GM21526 (cell line): ENCODE data around the gene ZNF180.
"Not testable (repeated sequence)": the region's sequence is repeated elsewhere in the genome, so short reads cannot be mapped to it uniquely, and the experiment has no call there.

Source experiments
- ATAC-seq: cut with Tn5 transposase; IDR thresholded peaks from one replicate; pipeline ENCODE4 v1.9.1; 2021; ENCODE audit warnings: moderate library complexity; ENCODE audit not compliant: unreplicated experiment, low FRiP score

ZNF180 gene

DNA sequence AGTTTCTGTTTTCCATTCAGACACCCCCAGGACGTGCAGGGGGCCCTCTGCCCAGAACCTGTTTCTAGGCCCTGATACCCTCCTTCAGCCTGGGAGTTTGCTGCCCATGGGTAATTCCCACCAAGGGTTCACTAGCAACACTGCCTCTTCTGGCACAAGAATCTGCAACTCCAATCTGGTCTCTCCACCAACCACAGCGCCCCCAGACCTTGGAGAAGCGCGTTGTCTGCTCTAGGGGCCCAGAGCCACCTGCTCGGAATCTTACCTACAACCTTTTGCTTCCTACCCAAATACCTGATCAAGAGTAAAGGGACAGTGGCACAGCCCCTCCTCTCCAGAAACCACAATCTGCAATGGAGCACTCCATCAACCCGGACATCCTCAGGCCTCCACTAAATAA, 763 bp downstream of the ZNF180 start:
- no peak for ATAC-seq

DNA sequence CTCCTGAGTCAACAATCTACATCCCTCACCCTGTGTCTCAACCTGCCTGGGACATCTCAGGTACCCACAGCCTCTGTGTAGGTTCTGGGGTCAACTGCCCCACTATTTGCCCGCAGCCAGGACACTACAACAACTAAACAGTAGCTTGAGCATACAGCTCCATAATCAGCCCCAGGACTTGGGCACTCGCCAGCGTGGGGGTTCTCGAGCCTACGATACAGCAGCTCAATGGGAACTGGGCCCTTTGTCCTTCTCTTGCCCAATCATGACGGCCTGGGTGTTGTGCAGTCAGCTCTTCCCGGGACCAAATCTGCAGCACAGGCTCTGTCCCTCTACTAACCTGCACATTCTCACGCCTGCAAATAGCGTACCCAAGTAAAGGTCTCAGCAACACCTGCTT, 1.3 kb downstream of the ZNF180 start:
- no peak for ATAC-seq

DNA sequence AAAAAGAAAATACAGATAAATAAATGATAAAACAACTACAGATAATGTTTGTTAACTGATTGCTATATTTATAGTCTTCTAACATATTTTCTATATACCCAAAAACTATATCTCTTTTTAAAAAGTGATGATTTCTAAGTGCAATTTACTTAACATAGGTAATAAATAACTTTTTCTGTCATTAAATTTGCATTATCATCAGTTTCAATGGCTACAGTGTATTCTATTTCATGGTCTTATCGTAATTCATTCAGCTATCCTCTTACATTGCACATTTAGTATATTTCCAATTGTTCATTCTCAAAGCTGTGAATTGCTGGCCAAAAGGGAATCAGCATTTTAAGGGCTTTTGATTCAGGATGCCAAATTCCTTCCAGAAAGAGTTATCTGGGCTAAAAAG, 3.6 kb downstream of the ZNF180 start:
- ATAC-seq: no peak

DNA sequence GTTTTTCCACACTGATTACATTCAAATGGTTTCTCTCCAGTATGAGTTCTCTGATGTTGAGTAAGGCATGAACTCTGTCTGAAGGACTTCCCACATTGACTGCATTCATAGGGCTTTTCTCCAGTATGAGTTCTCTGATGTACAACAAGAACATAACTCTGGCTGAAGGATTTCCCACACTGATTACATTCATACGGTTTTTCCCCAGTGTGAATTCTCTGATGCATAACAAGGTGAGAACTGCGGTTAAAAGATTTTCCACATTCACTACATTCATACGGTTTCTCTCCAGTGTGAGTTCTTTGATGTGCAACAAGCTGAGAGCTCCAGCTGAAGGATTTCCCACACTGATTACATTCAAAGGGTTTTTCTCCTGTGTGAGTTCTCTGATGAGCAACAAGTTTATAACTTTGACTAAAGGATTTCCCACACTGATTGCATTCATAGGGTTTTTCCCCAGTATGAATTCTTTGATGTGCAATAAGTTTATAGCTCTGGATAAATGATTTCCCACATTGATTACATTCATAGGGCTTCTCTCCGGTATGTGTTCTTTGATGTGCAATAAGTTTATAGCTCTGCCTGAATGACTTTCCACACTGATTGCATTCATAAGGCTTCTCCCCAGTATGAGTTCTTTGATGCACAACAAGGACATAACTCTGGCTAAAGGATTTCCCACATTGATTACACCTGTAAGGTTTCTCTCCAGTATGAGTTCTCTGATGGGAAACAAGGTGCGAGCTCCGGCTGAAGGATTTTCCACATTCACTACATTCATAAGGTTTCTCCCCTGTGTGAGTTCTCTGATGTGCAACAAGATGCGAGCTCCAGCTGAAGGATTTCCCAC, 23.5 kb downstream of the ZNF180 start:
- ATAC-seq: no peak

DNA sequence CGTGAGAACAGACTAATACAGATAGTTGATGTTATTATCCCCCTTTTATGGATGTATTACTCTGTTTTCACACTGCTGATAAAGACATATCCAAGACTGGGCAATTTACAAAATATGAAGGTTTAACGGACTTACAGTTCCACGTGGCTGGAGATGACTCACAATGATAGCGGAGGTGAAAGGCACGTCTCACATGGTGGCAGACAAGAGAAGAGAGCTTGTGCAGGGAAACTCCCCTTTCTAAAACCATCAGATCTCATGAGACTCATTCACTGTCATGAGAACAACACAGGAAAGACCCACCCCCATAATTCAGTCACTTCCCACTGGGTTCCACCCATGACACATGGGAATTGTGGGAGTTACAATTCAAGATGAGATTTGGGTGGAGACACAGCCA, 31.6 kb downstream of the ZNF180 start:
- ATAC-seq: not testable (repeated sequence)

DNA sequence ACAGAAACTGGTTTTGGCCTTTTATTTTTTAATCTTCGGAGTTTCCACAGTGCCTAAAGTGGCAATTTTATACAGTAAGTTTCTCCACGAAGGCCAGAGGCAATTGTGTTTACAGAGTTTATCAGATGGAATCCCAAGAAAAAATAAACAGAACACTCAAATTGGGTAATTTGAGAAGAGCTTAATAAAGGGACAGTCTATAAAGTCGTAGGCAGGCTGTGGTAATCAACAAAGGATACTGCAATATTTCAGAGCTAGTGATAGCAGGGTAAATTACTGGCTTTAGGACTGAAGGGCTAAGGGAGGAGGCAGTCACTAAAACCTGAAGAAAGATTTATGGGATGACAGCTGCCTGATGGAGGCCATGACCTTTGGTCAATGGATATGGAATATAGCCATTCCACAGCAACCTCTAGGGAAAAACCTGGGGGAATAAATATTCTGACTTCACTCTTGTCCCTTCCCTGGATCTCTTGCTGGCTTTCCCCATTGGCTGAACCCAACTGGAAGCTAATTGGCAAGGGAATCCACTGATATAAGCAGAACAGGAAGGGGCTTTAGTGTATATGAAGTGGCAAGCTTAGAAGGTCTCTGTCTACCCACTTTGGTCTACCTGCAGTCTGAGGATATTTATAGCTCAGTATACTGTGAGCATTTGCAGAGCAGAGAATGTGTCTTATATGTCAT, 37.6 kb downstream of the ZNF180 start:
- ATAC-seq: not testable (repeated sequence)

DNA sequence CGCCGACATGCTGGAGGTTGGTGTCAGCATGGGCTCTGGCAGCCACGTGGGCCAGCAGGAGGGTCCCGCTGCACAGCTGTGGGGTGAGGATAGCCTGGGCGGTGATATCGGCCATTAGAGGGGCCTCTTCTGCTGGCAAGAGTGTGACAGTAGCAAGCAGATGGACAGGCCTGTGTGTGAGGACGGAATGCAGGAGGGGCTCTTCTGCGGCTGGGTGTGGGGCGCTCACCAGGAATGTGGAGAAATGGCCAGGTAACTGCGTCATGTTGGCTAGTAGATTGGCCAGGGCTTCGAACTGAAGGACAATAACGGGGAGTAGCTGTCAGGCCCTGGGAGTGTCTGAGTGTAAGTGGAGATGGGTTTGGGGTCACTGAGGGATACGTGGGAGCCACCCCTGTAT, 44.3 kb downstream of the ZNF180 start:
- ATAC-seq: not testable (repeated sequence)

DNA sequence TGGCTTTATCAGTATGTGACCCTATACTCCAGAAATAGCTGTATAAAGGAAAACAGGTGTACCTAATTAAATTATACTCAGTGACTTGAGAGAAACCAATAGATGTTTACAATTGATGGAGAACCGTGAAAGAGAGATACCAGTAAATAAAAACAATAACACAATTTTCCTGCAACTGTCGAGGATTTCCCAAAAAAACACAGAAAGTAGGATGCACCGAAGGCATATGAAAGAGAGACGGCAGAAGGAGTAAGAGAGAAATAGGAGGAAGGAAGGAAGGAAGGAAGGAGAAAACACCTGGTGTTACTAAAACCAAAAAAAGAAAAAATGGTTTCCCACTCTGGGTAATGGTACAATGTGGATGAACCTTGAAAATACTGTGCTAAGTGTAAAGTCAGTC, 45.2 kb downstream of the ZNF180 start:
- no peak for ATAC-seq

DNA sequence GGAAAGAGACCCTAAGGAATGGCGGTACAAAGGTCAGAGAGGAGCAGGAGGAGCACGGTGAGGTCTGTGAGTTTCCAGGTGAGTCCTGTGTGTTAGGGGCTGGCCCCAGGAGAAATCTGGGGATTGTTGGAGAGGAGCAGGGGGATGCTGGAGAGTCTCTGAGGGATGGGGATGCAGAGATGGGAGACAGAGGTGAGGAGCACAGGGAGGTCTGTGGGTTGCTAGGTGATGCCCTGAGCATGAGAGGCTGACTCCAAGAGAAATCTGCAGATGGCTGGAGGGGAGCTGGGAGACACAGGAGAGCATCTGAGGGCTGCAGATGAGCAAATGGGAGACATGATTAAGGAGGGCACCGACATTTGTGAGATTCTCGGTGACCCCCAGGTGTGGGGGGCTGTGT, 48.0 kb downstream of the ZNF180 start:
- no peak for ATAC-seq

DNA sequence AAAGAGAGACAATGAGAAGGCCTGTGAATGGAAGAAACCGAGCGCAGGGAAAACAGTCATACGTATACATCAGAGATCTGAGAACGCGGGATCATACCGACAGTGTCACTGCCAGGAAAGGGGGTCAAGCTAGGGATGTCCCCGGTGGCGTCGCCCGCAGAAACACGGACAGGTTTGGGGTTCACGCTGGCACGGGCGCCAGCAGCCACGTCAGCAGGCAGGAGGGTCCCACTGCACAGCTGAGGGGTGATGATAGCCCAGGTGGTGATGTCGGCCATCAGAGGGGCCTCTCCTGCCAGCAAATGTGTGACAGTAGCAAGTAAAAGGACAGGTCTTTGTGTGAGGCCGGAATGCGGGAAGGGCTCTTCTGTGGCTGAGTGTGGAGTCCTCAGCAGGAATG, 48.6 kb downstream of the ZNF180 start:
- ATAC-seq: no peak

DNA sequence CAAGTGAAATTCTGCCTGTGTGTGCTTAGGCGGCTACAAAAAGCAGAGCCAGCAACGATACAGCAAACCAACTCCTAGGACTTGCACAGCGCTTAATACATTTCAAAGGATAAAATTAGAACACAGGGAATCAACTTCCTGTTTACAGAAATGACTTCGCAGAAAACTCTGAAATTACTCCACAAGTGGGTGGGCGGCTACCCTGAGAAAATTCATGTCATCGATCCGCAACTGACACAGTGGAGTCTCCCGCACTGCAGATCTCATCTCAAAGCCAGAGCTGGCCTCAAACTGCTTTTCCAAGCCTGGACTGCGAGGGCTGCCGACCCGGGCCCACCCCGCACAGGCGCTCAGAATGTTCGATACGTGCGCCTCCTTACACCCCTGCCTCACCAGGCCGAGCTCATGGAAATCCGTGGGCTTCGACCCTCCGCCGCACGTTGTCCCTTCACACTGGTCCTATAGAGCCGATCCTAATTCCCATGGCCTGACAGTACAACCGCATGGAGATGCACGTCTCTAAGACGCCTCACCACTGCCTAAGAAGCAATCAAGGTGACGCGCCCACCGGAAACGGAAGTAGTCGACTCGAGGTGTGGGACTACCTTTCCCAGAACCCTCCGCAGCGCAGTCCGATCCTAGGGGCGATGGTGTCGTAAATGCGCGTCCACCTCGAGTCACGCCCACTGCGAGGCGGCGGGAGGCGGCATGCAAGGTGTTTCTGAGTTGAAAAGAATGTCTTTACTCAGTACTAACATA, 52.2 kb downstream of the ZNF180 start, which contains the start of gene ZNF229:
Gene ZNF229, minus strand, starts transcription at position 557 of the 759 bp plus-strand sequence. CDS start 5,625 bp downstream, outside the sequence.
- ATAC-seq: no peak

DNA sequence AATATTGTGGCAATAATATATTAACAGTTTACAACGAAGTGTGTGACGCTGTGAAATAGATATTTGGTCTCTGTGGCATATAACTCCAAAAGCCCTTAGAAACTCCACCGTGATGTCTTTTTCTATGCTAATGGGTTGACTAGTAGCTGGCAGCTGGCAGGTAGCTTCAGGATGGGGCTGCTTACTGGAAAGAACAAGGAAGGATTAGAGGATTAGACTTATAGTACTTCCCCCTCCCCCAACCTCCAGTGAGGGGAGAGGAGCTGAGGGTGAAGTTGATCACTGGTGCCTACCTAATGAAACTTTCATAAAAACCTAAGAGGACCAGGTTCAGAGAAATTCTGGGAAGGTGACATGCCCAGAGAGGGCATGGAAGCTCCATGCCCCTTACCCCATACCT, 61.9 kb downstream of the ZNF180 start:
- ATAC-seq: no peak

DNA sequence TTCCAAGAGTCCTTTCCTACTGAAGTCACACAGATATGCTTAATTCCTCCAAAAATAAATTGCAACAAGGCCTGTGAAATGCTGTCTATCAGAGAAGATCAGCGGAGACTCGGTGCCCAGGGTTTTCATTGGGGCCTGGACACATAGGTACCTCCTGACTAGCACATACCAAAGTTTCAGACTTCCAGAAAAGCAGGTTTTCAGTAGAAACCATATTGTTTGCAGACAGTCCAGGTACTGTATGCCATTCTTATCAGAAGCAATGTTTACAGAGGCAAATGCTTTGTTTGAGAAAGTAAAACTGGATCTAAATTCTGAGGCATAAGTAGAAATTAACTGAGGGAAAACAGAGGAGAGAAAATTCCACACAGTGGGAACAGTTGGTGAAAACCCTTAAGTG, 64.9 kb downstream of the ZNF180 start:
- no peak for ATAC-seq

DNA sequence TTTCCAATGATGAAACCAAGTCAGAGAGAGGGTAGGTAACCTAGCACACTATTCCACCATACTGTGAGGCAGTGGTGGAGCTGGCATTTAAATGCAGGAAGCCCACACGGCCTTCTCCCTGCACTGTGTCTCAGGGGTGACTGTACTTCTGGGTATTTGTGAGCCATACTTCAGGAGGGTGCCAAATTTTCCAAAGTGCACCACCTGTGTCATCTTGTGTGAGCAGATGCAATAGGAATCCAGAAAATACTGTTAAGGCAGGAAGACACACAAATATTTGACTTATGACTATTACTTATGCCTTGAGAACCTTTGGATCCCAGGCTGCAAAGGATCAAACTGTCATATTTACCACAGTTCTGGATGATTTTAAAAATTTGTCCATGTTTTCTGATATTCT, 69.4 kb downstream of the ZNF180 start:
- no peak for ATAC-seq
